GM10266 (cell line): ENCODE measurements around the gene KIF18A.

Experiments used
- DNase-seq: peaks from one replicate; pipeline ENCODE4 v3.0.0; 2012; ENCODE audit errors: extremely low spot score
- CTCF ChIP-seq: IDR thresholded peaks from 2 replicates; pipeline ENCODE4 v1.5.1; 2012; ENCODE audit warnings: mild to moderate bottlenecking, low read depth; ENCODE audit not compliant: control insufficient read depth, insufficient read depth; ENCODE audit errors: missing control alignments

KIF18A gene

DNA sequence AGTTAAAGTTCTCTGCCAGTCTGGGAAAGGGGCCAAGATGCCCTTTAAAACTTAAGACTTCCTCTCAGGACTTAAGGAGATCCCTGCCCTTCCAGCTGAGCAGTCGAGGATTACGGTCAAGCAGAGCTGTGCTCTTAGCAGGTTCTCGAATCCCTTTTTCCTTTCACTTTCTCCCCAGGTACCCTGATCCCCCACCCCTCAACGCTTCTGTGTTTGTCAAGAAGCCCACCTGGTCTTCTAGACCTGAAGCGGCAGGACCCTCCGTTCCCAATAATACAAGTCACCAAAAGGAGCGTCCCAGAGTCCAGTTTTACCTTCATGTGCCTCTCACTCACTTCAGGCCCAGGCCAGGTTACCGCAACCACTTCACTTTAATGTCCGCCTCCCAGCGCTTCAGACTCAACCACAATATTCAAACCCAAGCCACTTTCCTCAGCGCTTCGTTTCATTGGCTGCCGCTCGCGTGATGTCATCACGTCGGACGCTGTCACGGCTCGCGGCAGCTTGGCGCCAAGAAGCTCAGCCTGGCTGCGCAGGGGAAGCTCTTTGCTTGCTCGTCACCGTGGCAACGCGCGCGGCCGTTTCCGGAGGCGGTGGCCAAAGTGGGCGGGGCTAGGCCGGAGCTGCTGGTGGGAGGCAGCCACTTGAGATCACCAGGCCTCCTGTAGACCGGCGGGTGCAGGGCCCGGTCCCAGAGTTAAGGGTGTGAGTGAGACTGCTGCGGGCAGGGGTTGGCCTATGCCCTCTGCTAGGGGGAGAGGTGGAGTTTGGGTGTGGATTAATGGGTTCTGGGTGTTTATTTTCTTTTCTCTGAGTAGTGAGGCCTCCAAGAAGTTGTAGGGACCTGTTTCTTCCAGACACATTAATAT lies at the start of gene KIF18A, which contains the start of gene METTL15:
KIF18A (minus strand) TSS at position 407 of the 869 bp plus-strand sequence. CDS start 10,209 bp downstream, outside the sequence.
METTL15 (plus strand) TSS at position 639 of the 869 bp plus-strand sequence. CDS start 4,947 bp downstream, outside the sequence.
- TF ChIP-seq CTCF: no peak

DNA sequence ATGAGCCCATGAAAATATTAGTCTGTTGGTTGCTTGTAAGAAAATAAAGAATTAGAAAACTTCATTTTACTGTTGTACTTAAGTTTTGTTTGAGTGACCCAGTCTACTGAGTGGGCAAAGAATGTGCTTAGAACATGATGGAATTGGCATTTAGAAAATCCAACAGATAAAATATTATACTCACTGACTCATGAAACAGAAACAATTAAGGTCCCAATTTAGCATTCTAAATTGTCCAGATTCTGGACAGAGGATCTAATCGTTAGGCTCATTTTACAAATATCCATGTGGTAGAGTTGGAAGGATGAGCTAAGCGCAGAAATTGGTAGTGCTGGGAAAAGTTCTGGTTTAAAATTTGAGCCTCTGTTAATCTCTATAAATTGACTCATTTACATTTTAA lies 45.6 kb upstream of the KIF18A start:
- DNase-seq: no peak
- no peak for TF ChIP-seq CTCF

More for the DNA sequence above, at the start of gene KIF18A, which contains the start of gene METTL15:
- DNase-seq: peak; percentile 82

DNA sequence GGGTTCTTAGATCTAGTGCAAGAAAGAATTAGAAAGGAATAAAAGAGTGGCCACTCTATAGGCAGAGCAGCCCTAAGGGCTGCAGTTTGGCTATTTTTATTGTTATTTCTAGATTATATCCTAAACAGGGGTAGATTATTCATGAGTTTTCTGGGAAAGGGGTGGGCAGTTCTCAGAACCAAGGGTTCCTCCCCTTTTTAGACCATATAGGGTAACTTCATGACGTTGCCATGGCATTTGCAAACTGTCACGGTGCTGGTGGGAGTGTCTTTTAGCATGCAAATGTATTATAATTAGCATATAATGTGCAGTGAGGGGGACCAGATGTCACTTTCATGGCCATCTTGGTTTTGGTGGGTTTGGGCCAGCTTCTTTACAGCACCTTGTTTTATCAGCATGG lies 44.8 kb upstream of the KIF18A start:
- TF ChIP-seq CTCF: no peak
- no peak for DNase-seq

- TF ChIP-seq CTCF: no peak
- no peak for DNase-seq
Observed at GRCh38 chr11:28146123-28146751, 38.3 kb upstream of the KIF18A start.

DNA sequence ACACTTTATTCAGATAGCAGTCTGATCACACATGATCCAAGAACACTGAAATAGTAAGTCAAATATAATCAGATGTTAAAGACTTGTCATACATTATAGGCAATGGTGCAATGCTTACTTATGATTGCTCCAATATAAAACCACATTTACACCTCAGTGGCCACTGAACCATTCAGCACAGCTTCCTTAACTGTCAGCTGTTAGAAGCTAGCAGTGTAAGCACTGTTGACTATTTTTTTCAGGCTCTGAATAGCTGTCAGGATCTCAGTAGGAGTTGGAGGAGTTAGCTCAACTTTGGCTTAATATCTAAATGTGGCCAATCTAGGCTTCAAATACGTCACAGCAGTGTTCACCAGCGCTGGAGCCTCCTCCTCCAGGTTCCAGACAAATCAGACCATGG lies 36.9 kb upstream of the KIF18A start:
- no peak for TF ChIP-seq CTCF
- no peak for DNase-seq

- TF ChIP-seq CTCF: no peak
- no peak for DNase-seq
Observed at GRCh38 chr11:28142724-28143123, 34.8 kb upstream of the KIF18A start.
